Subcutaneous adipose tissue (tissue), 4 donors: ENCODE data around the gene ZNF280D. TPM values are rescaled to one million over a fixed set of nuclear protein-coding genes. Genes with fewer than 3 reads are reported as not detected.

Experiments used
- CTCF ChIP-seq: fragments of 450-650 bp; IDR thresholded peaks from one replicate; pipeline ENCODE4 v1.5.1; 2016; ENCODE audit warnings: low read depth, mild to moderate bottlenecking, control low read depth, antibody characterized with exemption, moderate library complexity
- total RNA-seq, 4 donors: library from RNA; depleted of rRNA; stranded (reverse); fragments of >200 nt; gene quantifications; one replicate each; pipeline ENCODE4 v1.1.0, GENCODE V29; 2016

Gene ZNF280D
- total RNA-seq, 4 donors from 2014 or later = 55.1 to 74.0 (median 62.4) TPM

- TF ChIP-seq CTCF = no peak
Observed at GRCh38 chr15:56631765-56632164, 101.5 kb downstream of the ZNF280D start.

- no peak for TF ChIP-seq CTCF
Observed at GRCh38 chr15:56628893-56629532, 104.3 kb downstream of the ZNF280D start.

GRCh38 chr15:56619887-56620286 is 113.4 kb downstream of the ZNF280D start:
- no peak for TF ChIP-seq CTCF

GRCh38 chr15:56617628-56618027 is 115.7 kb downstream of the ZNF280D start:
- TF ChIP-seq CTCF = no peak

GRCh38 chr15:56616551-56616950 is 116.8 kb downstream of the ZNF280D start:
- no peak for TF ChIP-seq CTCF

- TF ChIP-seq CTCF = no peak
Observed at GRCh38 chr15:56613811-56614210, 119.5 kb downstream of the ZNF280D start.

GRCh38 chr15:56608993-56609392 is 124.3 kb downstream of the ZNF280D start:
- no peak for TF ChIP-seq CTCF
